Keratinocyte (primary cell): ENCODE results near the gene SFRP2. TPM values are rescaled to one million over a fixed set of nuclear protein-coding genes. Genes with fewer than 3 reads are reported as not detected.

Experiments used
- DNase-seq: peaks from one replicate; pipeline ENCODE4 v3.0.0-alpha.2; 2011; ENCODE audit warnings: low read depth, missing footprints, low spot score
- FAIRE-seq: peaks from 2 replicates; lab custom pipeline; 2011; peaks lifted over from hg19 to GRCh38; lab: Jason Lieb, UNC
- H2AFZ ChIP-seq: 2 replicates; pipeline ENCODE4 v1.6.0; 2012; ENCODE audit warnings: low read length, control low read depth, inconsistent platforms; ENCODE audit not compliant: control insufficient read depth
- H3K27ac ChIP-seq: 2 replicates; pipeline ENCODE4 v1.5.1; 2011; ENCODE audit warnings: low read length; ENCODE audit not compliant: control insufficient read depth, insufficient read depth
- H3K27me3 ChIP-seq: 3 replicates; pipeline ENCODE4 v1.6.0; 2011; ENCODE audit warnings: low read length; ENCODE audit not compliant: control insufficient read depth, insufficient read depth; ENCODE audit errors: extremely low read depth
- H3K36me3 ChIP-seq, 2 experiments: 2 replicates in 1 of 2; 3 replicates in 1 of 2; pipeline ENCODE4 v1.5.1; 2011; ENCODE audit warnings: low read length in 2 of 2, mild to moderate bottlenecking in 1 of 2; ENCODE audit not compliant: control insufficient read depth in 2 of 2, insufficient read depth in 2 of 2; ENCODE audit errors: extremely low read depth in 1 of 2
- H3K4me1 ChIP-seq: 3 replicates; pipeline ENCODE4 v1.5.1; 2011; ENCODE audit warnings: low read length; ENCODE audit not compliant: control insufficient read depth, insufficient read depth; ENCODE audit errors: extremely low read depth
- H3K4me2 ChIP-seq: 3 replicates; pipeline ENCODE4 v1.6.0; 2011; ENCODE audit warnings: low read depth, low read length; ENCODE audit not compliant: control insufficient read depth, insufficient read depth; ENCODE audit errors: extremely low read depth
- H3K4me3 ChIP-seq, 3 experiments: fragments of 200-600 bp in 1 of 3; sonication (generic) in 1 of 3; 2 replicates in 2 of 3; 3 replicates in 1 of 3; pipeline ENCODE4 v1.5.1; 2011 to 2016; ENCODE audit warnings: low read length in 3 of 3, mild to moderate bottlenecking in 3 of 3, control low read depth in 2 of 3, inconsistent platforms in 1 of 3, low read depth in 1 of 3, mixed read lengths in 1 of 3, mixed run types in 1 of 3, moderate library complexity in 1 of 3; ENCODE audit not compliant: control insufficient read depth in 2 of 3, insufficient read depth in 2 of 3; ENCODE audit errors: extremely low read depth in 1 of 3
- H3K79me2 ChIP-seq: 2 replicates; pipeline ENCODE4 v1.6.0; 2012; ENCODE audit warnings: low read length; ENCODE audit not compliant: control insufficient read depth, insufficient read depth
- H3K9ac ChIP-seq: 3 replicates; pipeline ENCODE4 v1.6.0; 2011; ENCODE audit warnings: low read length; ENCODE audit not compliant: control insufficient read depth, insufficient read depth; ENCODE audit errors: extremely low read depth
- H3K9me1 ChIP-seq: 3 replicates; pipeline ENCODE4 v1.6.0; 2011; ENCODE audit warnings: low read length; ENCODE audit not compliant: control insufficient read depth, insufficient read depth; ENCODE audit errors: extremely low read depth
- H3K9me3 ChIP-seq: 2 replicates; pipeline ENCODE4 v1.5.1; 2012; ENCODE audit warnings: low read depth, low read length; ENCODE audit not compliant: control insufficient read depth
- H4K20me1 ChIP-seq: 3 replicates; pipeline ENCODE4 v1.6.0; 2011; ENCODE audit warnings: low read length; ENCODE audit not compliant: control insufficient read depth, insufficient read depth; ENCODE audit errors: extremely low read depth
- CTCF ChIP-seq, 3 experiments: IDR thresholded peaks in 1 of 3; conservative IDR thresholded peaks in 1 of 3; optimal IDR thresholded peaks in 1 of 3; 2 replicates in 2 of 3; 3 replicates in 1 of 3; pipeline versions ENCODE3 to v1.5.1; 2011; ENCODE audit warnings: low read length in 3 of 3, mild to moderate bottlenecking in 3 of 3, moderate library complexity in 2 of 3, control low read depth in 1 of 3, inconsistent platforms in 1 of 3; ENCODE audit not compliant: insufficient read depth in 2 of 3; ENCODE audit errors: extremely low read depth in 1 of 3
- EZH2 ChIP-seq: IDR thresholded peaks from one replicate; pipeline ENCODE4 v1.6.1; 2012; ENCODE audit warnings: inconsistent platforms, mild to moderate bottlenecking, low read length, moderate library complexity
- dilution Hi-C: fragments of 300-500 bp; cut with MboI; formaldehyde crosslinking; loops from one replicate; pipeline ENCODE4 v1.7.0; 2020; ENCODE audit warnings: low sequenced_read_pairs; ENCODE audit not compliant: extremely low pct_ligation_motif_present
- polyA plus RNA-seq, 5 experiments: library from polyadenylated mRNA; depleted of rRNA in 3 of 5; stranded (reverse) in 3 of 5; stranded (forward) in 1 of 5; unstranded in 1 of 5; fragments of >200 nt; gene quantifications; 1 replicate in 1 of 5; 2 replicates in 3 of 5; 3 replicates in 1 of 5; pipeline versions ENCODE4 v1.2.1 to v1.2.3, GENCODE V29; 2011 to 2012; ENCODE audit warnings: missing spikeins in 2 of 5, low read depth in 1 of 5, low replicate concordance in 1 of 5

SFRP2 gene
- polyA plus RNA-seq, 1 donor (not counting 4 experiments of a cell fraction or from before 2014, with no cell fraction given), result not detected

GRCh38 chr4:153777421-153777820 is 11.5 kb downstream of the SFRP2 start:
- dilution Hi-C loops, result no loop called here
- no peak for DNase-seq
- no peak overlapping the region for H2AFZ ChIP-seq
- H3K36me3 ChIP-seq, result no peaks in the 10 kb centered on the region
- no peaks in the 10 kb centered on the region for H3K4me1 ChIP-seq
- H3K9me3 ChIP-seq, result no peaks in the 10 kb centered on the region
- no peak overlapping the region for H3K4me2 ChIP-seq
- H3K4me3 ChIP-seq, result no peak overlapping the region
- no peaks in the 10 kb centered on the region for H3K9me1 ChIP-seq
- no peaks in the 10 kb centered on the region for H4K20me1 ChIP-seq
- TF ChIP-seq EZH2, result no peak
- TF ChIP-seq CTCF (optimal IDR thresholded peaks at IDR 0.05 in 1 of 3, IDR thresholded peaks at IDR 0.05 in 1 of 3, conservative IDR thresholded peaks at IDR 0.05 in 1 of 3; ENCODE audit: extremely low read depth in 1 of 3, insufficient read depth in 2 of 3, low read length in 3 of 3), result no peak
- H3K9ac ChIP-seq, result no peak overlapping the region
- peaks cover 14% of the 10 kb centered on the region for H3K27me3 ChIP-seq
- H3K27ac ChIP-seq, result no peak overlapping the region
- no peak for FAIRE-seq
- H3K79me2 ChIP-seq, result no peaks in the 10 kb centered on the region

- Histone ChIP-seq H3K4me3 (no peak overlapping the region), H3K27ac (no peak overlapping the region), H3K27me3 (peaks cover 12% of the 10 kb centered on the region), H3K4me2 (no peak overlapping the region), H4K20me1 (no peaks in the 10 kb centered on the region), H3K9me3 (no peaks in the 10 kb centered on the region), H3K79me2 (no peaks in the 10 kb centered on the region), H2AFZ (no peak overlapping the region), H3K9me1 (no peaks in the 10 kb centered on the region), H3K36me3 (no peaks in the 10 kb centered on the region), H3K4me1 (no peaks in the 10 kb centered on the region), H3K9ac (no peak overlapping the region)
- dilution Hi-C loops, result no loop called here
- no peak for FAIRE-seq
- DNase-seq, result no peak
- TF ChIP-seq CTCF (optimal IDR thresholded peaks at IDR 0.05 in 1 of 3, IDR thresholded peaks at IDR 0.05 in 1 of 3, conservative IDR thresholded peaks at IDR 0.05 in 1 of 3; ENCODE audit: extremely low read depth in 1 of 3, insufficient read depth in 2 of 3, low read length in 3 of 3), result no peak
- no peak for TF ChIP-seq EZH2
Measured at GRCh38 chr4:153776601-153777000, 12.3 kb downstream of the SFRP2 start.
